Endothelial cell of umbilical vein (primary cell): ENCODE data around the gene MROH2A. TPM values are rescaled to one million over a fixed set of nuclear protein-coding genes. Genes with fewer than 3 reads are reported as not detected.

Experiments used
- BruUV-seq: library from RNA; stranded (reverse); fragments of 400-500 nt; replicated peaks from 2 replicates; lab custom pipeline; 2021; lab: Mats Ljungman, UMichigan
- CTCF ChIA-PET: fragments of 300-600, 350-600 bp; sonication (Branson Sonifier 250); formaldehyde crosslinking; loops from one replicate; lab custom pipeline; 2021; ENCODE audit warnings: antibody characterized with exemption, inconsistent platforms; lab: Charles Lee
- POLR2A ChIA-PET: fragments of 300-600, 350-600 bp; sonication (Branson Sonifier 250); formaldehyde crosslinking; loops from one replicate; lab custom pipeline; 2021; ENCODE audit warnings: antibody characterized with exemption, inconsistent platforms; lab: Charles Lee
- DNase-seq: peaks from one replicate; pipeline ENCODE4 v3.0.0-alpha.2; 2011; ENCODE audit warnings: low read depth, low spot score
- FAIRE-seq: peaks from 2 replicates; lab custom pipeline; 2011; peaks lifted over from hg19 to GRCh38; lab: Jason Lieb, UNC
- H2AFZ ChIP-seq: 2 replicates; pipeline ENCODE4 v1.6.0; 2012; ENCODE audit warnings: low read depth, low read length, control low read depth, inconsistent platforms
- H3K27ac ChIP-seq: 2 replicates; pipeline ENCODE4 v1.5.1; 2011; ENCODE audit warnings: low read depth, mild to moderate bottlenecking, control low read depth, low read length, moderate library complexity; ENCODE audit not compliant: insufficient read depth
- H3K27me3 ChIP-seq, 2 experiments: 2 replicates each; pipeline versions ENCODE4 v1.6.0 to v1.6.1; 2011; ENCODE audit warnings: low read length in 2 of 2, mixed read lengths in 1 of 2; ENCODE audit not compliant: control insufficient read depth in 2 of 2, insufficient read depth in 2 of 2
- H3K36me3 ChIP-seq, 2 experiments: 2 replicates in 1 of 2; 3 replicates in 1 of 2; pipeline ENCODE4 v1.5.1; 2011; ENCODE audit warnings: low read length in 2 of 2, mild to moderate bottlenecking in 1 of 2, moderate library complexity in 1 of 2; ENCODE audit not compliant: control insufficient read depth in 2 of 2, insufficient read depth in 2 of 2; ENCODE audit errors: extremely low read depth in 1 of 2
- H3K4me1 ChIP-seq: 3 replicates; pipeline ENCODE4 v1.5.1; 2011; ENCODE audit warnings: mild to moderate bottlenecking, low read length; ENCODE audit not compliant: control insufficient read depth, insufficient read depth; ENCODE audit errors: extremely low read depth
- H3K4me2 ChIP-seq: 2 replicates; pipeline ENCODE4 v1.6.1; 2011; ENCODE audit warnings: low read length, control low read depth, mixed read lengths; ENCODE audit not compliant: insufficient read depth
- H3K4me3 ChIP-seq, 3 experiments: fragments of 200-600 bp in 1 of 3; sonication (generic), shearing (Covaris generic) in 1 of 3; replicated peaks in 1 of 3; 2 replicates each; pipeline ENCODE4 v1.5.1; 2011 to 2016; ENCODE audit warnings: control low read depth in 3 of 3, low read length in 3 of 3, mild to moderate bottlenecking in 2 of 3, inconsistent platforms in 1 of 3, low read depth in 1 of 3, moderate library complexity in 1 of 3; ENCODE audit not compliant: insufficient read depth in 1 of 3
- H3K79me2 ChIP-seq: 2 replicates; pipeline ENCODE4 v1.6.0; 2012; ENCODE audit warnings: low read length, inconsistent platforms; ENCODE audit not compliant: control insufficient read depth, insufficient read depth
- H3K9ac ChIP-seq: replicated peaks from 2 replicates; pipeline ENCODE3; 2011; ENCODE audit warnings: low read length, control low read depth; ENCODE audit not compliant: insufficient read depth; ENCODE audit errors: extremely low read depth
- H3K9me1 ChIP-seq: replicated peaks from 3 replicates; pipeline ENCODE4 v1.6.0; 2011; ENCODE audit warnings: mild to moderate bottlenecking, low read length; ENCODE audit not compliant: control insufficient read depth, insufficient read depth; ENCODE audit errors: extremely low read depth
- H3K9me3 ChIP-seq: replicated peaks from 2 replicates; pipeline ENCODE4 v1.5.1; 2012; ENCODE audit warnings: low read length, inconsistent platforms; ENCODE audit not compliant: control insufficient read depth, insufficient read depth
- H4K20me1 ChIP-seq: replicated peaks from 2 replicates; pipeline ENCODE3; 2011; ENCODE audit warnings: mild to moderate bottlenecking, low read length; ENCODE audit not compliant: control insufficient read depth, insufficient read depth; ENCODE audit errors: extremely low read depth
- CTCF ChIP-seq, 2 donors: IDR thresholded peaks; 1 replicate in 1 of 2; 2 replicates in 1 of 2; pipeline ENCODE4 v1.5.1; 2011; ENCODE audit warnings: low read length in 2 of 2, mild to moderate bottlenecking in 2 of 2, moderate library complexity in 2 of 2, control low read depth in 1 of 2, inconsistent platforms in 1 of 2, low read depth in 1 of 2; ENCODE audit not compliant: insufficient read depth in 1 of 2; ENCODE audit errors: extremely low read depth in 1 of 2
- EZH2 ChIP-seq: IDR thresholded peaks from 2 replicates; pipeline ENCODE4 v1.6.1; 2012; ENCODE audit warnings: borderline replicate concordance, low read depth, mild to moderate bottlenecking, moderate library complexity, low read length, inconsistent platforms; ENCODE audit not compliant: severe bottlenecking
- FOS ChIP-seq: IDR thresholded peaks from 2 replicates; pipeline ENCODE4 v1.6.1; 2011; ENCODE audit warnings: mild to moderate bottlenecking, low read length, moderate library complexity, borderline replicate concordance; ENCODE audit not compliant: insufficient read depth
- GATA2 ChIP-seq: IDR thresholded peaks from 2 replicates; pipeline ENCODE4 v1.7.0; 2011; ENCODE audit warnings: low read depth, mild to moderate bottlenecking, moderate library complexity, mixed read lengths, low read length; ENCODE audit not compliant: insufficient read length, insufficient read depth
- JUN ChIP-seq: IDR thresholded peaks from 2 replicates; pipeline ENCODE4 v1.6.1; 2011; ENCODE audit warnings: borderline replicate concordance, low read depth; ENCODE audit not compliant: insufficient read length, insufficient read depth
- MAX ChIP-seq: IDR thresholded peaks from 2 replicates; pipeline ENCODE4 v1.6.1; 2011; ENCODE audit not compliant: insufficient read depth, insufficient read length
- MYC ChIP-seq: IDR thresholded peaks from one replicate; pipeline ENCODE4 v1.6.1; 2011; ENCODE audit warnings: mild to moderate bottlenecking, low read depth, low read length
- POLR2A ChIP-seq: IDR thresholded peaks from 2 replicates; pipeline ENCODE4 v1.6.1; 2012; ENCODE audit warnings: low read depth, mild to moderate bottlenecking, control low read depth, low read length
- POLR2AphosphoS5 ChIP-seq: IDR thresholded peaks from 2 replicates; pipeline ENCODE4 v1.6.1; 2012; ENCODE audit warnings: low read depth, mild to moderate bottlenecking, control low read depth, low read length, moderate library complexity; ENCODE audit not compliant: insufficient read depth
- dilution Hi-C: fragments of 300-500 bp; cut with MboI; formaldehyde crosslinking; loops from one replicate; pipeline ENCODE4 v1.15.0; 2019; ENCODE audit warnings: low sequenced_read_pairs; ENCODE audit not compliant: extremely low pct_ligation_motif_present
- intact Hi-C: fragments of 100-400 bp; cut with micrococcal nuclease; formaldehyde crosslinking; loops from one replicate; pipeline ENCODE4 v1.10.0; 2022
- polyA plus RNA-seq, 4 experiments: library from polyadenylated mRNA; depleted of rRNA in 3 of 4; stranded (reverse) in 3 of 4; unstranded in 1 of 4; fragments of >200 nt; gene quantifications; 2 replicates each; pipeline versions ENCODE4 v1.2.1 to v1.2.3, GENCODE V29; 2011 to 2012; ENCODE audit warnings: missing spikeins in 1 of 4
- total RNA-seq: library from RNA; stranded (reverse); gene quantifications from 2 replicates; pipeline ENCODE4 v1.2.3, GENCODE V29; 2021

MROH2A gene
- total and polyA plus RNA-seq, 2 donors (not counting 3 experiments of a cell fraction or from before 2014, with no cell fraction given): not detected

- intact Hi-C loops (no loop called here), dilution Hi-C loops (no loop called here)
- TF ChIP-seq JUN (no peak), FOS (no peak), EZH2 (no peak), GATA2 (no peak), MYC (no peak), MAX (no peak)
- DNase-seq (no peak), FAIRE-seq (no peak)
- no peak overlapping the region for H3K4me2 ChIP-seq
- CTCF ChIA-PET: no interaction called here
- no peaks in the 10 kb centered on the region for H3K36me3 ChIP-seq
- no peaks in the 10 kb centered on the region for H3K27me3 ChIP-seq
- H3K4me1 ChIP-seq: no peaks in the 10 kb centered on the region
- no peak overlapping the region for H3K9ac ChIP-seq
- no peak overlapping the region for H3K27ac ChIP-seq
- no peak overlapping the region for H3K4me3 ChIP-seq
- no peaks in the 10 kb centered on the region for H3K9me1 ChIP-seq
- POLR2A ChIA-PET: no interaction called here
- no TSS peak for BruUV-seq
- no peaks in the 10 kb centered on the region for H4K20me1 ChIP-seq
- no peaks in the 10 kb centered on the region for H3K79me2 ChIP-seq
- H3K9me3 ChIP-seq: no peaks in the 10 kb centered on the region
- H2AFZ ChIP-seq: no peak overlapping the region
These were observed 31.5 kb upstream of the MROH2A start for GRCh38 chr2:233746475-233747282.

DNA sequence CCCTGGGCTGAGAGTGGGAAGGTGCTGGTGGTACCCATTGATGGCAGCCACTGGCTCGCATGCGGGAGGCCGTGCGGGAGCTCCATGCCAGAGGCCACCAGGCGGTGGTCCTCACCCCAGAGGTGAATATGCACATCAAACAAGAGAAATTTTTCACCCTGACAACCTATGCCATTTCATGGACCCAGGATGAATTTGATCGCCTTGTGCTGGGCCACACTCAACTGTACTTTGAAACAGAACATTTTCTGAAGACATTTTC, 30.9 kb upstream of the MROH2A start:
- CTCF ChIA-PET: no interaction called here
- no peak overlapping the region for H3K4me2 ChIP-seq
- no peaks in the 10 kb centered on the region for H3K27me3 ChIP-seq
- no peak for FAIRE-seq
- no peaks in the 10 kb centered on the region for H3K79me2 ChIP-seq
- no peak overlapping the region for H3K9ac ChIP-seq
- TF ChIP-seq POLR2AphosphoS5: no peak
- TF ChIP-seq CTCF (IDR thresholded peaks at IDR 0.05; ENCODE audit: extremely low read depth in 1 of 2, insufficient read depth in 1 of 2, low read depth in 1 of 2, low read length in 2 of 2): no peak
- no peak for TF ChIP-seq GATA2
- no peak for TF ChIP-seq MYC
- TF ChIP-seq POLR2A: no peak
- no peak for TF ChIP-seq JUN
- no peak for TF ChIP-seq EZH2
- TF ChIP-seq FOS: no peak
- TF ChIP-seq MAX: no peak
- H3K36me3 ChIP-seq: no peaks in the 10 kb centered on the region
- H4K20me1 ChIP-seq: no peaks in the 10 kb centered on the region
- no peaks in the 10 kb centered on the region for H3K9me1 ChIP-seq
- POLR2A ChIA-PET: no interaction called here
- no peaks in the 10 kb centered on the region for H3K4me1 ChIP-seq
- no peak overlapping the region for H3K27ac ChIP-seq
- dilution Hi-C loops: no loop called here
- H2AFZ ChIP-seq: no peak overlapping the region
- no TSS peak for BruUV-seq
- H3K4me3 ChIP-seq: no peak overlapping the region
- no peaks in the 10 kb centered on the region for H3K9me3 ChIP-seq
- no peak for DNase-seq
- intact Hi-C loops: no loop called here
